ENCODE measurements around the gene SVIL. TPM values are rescaled to one million over a fixed set of nuclear protein-coding genes. Genes with fewer than 3 reads are reported as not detected.

Gene SVIL
- total RNA-seq, 1 experiment from 2014 or later, result 15.3 TPM

DNA sequence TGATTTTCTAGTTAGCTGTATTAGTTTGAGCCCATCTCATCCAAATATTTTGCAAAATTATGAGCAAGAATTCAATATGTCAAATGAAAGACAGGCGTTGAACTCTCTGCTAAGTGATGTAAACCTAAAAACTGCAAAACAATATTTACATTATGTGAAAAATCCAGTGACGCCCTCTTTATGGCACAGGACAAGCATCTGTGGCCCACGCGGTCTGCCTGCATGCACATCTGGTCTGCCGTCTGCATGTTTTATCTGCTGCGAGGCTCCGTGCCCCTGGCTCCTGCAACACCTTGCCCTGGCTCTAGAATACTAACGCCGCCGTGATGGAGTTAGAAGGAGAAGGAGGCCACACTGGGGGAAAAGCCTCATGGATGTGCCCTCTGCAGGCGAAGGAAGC lies 142.0 kb downstream of the SVIL start:
- no peak overlapping the region for H2BK12ac ChIP-seq (ENCODE audit: insufficient read length, low read depth, low read length)
- no peaks in the 10 kb centered on the region for H4K20me1 ChIP-seq (ENCODE audit: control insufficient read depth, insufficient read depth, insufficient read length)
- H3K23me2 ChIP-seq (ENCODE audit: insufficient read length, low read depth, low read length, poor library complexity, severe bottlenecking), result no peaks in the 10 kb centered on the region
- no peak overlapping the region for H3K27ac ChIP-seq (ENCODE audit: insufficient read length, low read depth, low read length)
- Mint-ChIP-seq H3K27ac (no peak overlapping the region), H3K36me3 (ENCODE audit: insufficient read depth in 1 of 3, low read depth in 3 of 3) (peaks cover 0 to 28% (median 1%) of the 10 kb centered on the region in 3 experiments; a peak in 4 of 7 replicates), H3K9me3 (no peaks in the 10 kb centered on the region), H3K4me3 (no peak overlapping the region), H3K27me3 (ENCODE audit: low read depth) (no peaks in the 10 kb centered on the region), H3K4me1 (peaks cover 15 to 19% of the 10 kb centered on the region in 2 experiments)
- no peak overlapping the region for H2BK5ac ChIP-seq (ENCODE audit: insufficient read length, low read length)
- no peak overlapping the region for H2BK120ac ChIP-seq (ENCODE audit: low read depth, low read length, poor library complexity, severe bottlenecking)
- H2AFZ ChIP-seq (ENCODE audit: low read length), result no peak overlapping the region
- WGBS (ENCODE audit: extremely low coverage, insufficient read length, low lambda C conversion rate), result no CpG with 5 or more reads among the region's 11 CpGs
- no peak overlapping the region for H3K56ac ChIP-seq (ENCODE audit: insufficient read length, low read depth, low read length)
- H3K18ac ChIP-seq (ENCODE audit: insufficient read length, low read depth, low read length), result no peak overlapping the region
- H3K9me3 ChIP-seq (ENCODE audit: control insufficient read depth, low read depth, low read length), result no peaks in the 10 kb centered on the region
- no peak overlapping the region for H3K23ac ChIP-seq (ENCODE audit: insufficient read length, low read depth, low read length)
- H3T11ph ChIP-seq (ENCODE audit: low read length), result no peak overlapping the region
- no peak overlapping the region for H2BK20ac ChIP-seq (ENCODE audit: low read depth, low read length, poor library complexity, severe bottlenecking)
- H3K14ac ChIP-seq (ENCODE audit: insufficient read depth, low read length), result no peak overlapping the region
- no peak overlapping the region for H2BK15ac ChIP-seq (ENCODE audit: low read depth, low read length)
- H4K5ac ChIP-seq (ENCODE audit: insufficient read length, low read depth, low read length), result no peak overlapping the region
- no peak overlapping the region for H3K4ac ChIP-seq (ENCODE audit: low read depth, low read length)
- H4K8ac ChIP-seq (replicated peaks; ENCODE audit: insufficient read length, low read depth, low read length), result no peak overlapping the region
- no peak overlapping the region for H2AK5ac ChIP-seq (ENCODE audit: insufficient read length, low read length)
- DNase-seq, result no peak
- H3K4me1 ChIP-seq (ENCODE audit: insufficient read depth, low read length), result no peaks in the 10 kb centered on the region
- H4K91ac ChIP-seq (ENCODE audit: insufficient read length, low read depth, low read length), result no peak overlapping the region
- no peaks in the 10 kb centered on the region for H3K79me1 ChIP-seq (ENCODE audit: insufficient read depth, low read depth, low read length, poor library complexity, severe bottlenecking)
- no peak overlapping the region for H3K9ac ChIP-seq (ENCODE audit: extremely low read depth, insufficient read length, low read length)
- H3K27me3 ChIP-seq (ENCODE audit: insufficient read depth, low read length), result no peaks in the 10 kb centered on the region
- TF ChIP-seq, protein P1, sequence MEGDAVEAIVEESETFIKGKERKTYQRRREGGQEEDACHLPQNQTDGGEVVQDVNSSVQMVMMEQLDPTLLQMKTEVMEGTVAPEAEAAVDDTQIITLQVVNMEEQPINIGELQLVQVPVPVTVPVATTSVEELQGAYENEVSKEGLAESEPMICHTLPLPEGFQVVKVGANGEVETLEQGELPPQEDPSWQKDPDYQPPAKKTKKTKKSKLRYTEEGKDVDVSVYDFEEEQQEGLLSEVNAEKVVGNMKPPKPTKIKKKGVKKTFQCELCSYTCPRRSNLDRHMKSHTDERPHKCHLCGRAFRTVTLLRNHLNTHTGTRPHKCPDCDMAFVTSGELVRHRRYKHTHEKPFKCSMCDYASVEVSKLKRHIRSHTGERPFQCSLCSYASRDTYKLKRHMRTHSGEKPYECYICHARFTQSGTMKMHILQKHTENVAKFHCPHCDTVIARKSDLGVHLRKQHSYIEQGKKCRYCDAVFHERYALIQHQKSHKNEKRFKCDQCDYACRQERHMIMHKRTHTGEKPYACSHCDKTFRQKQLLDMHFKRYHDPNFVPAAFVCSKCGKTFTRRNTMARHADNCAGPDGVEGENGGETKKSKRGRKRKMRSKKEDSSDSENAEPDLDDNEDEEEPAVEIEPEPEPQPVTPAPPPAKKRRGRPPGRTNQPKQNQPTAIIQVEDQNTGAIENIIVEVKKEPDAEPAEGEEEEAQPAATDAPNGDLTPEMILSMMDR (conservative IDR thresholded peaks at IDR 0.05), result no peak
- no peak overlapping the region for H3K4me2 ChIP-seq (ENCODE audit: insufficient read depth, insufficient read length, low read length)
- no peaks in the 10 kb centered on the region for H3K79me2 ChIP-seq (ENCODE audit: insufficient read depth, low read length)
